NK-92 (cell line): Measurements from ENCODE around the gene TNFRSF1B.

Experiments used
- DNase-seq: peaks from one replicate; lab custom pipeline; 2025; ENCODE audit not compliant: unreplicated experiment; lab: John Stamatoyannopoulos, UW

Gene TNFRSF1B

GRCh38 chr1:12166834-12167492, at the start of gene TNFRSF1B:
Gene TNFRSF1B (plus strand): TSS chr1:12166991. CDS start chr1:12167092, 101 bp downstream.
- DNase-seq: no peak

- DNase-seq: no peak
Measured at GRCh38 chr1:12121212-12122003, 45.4 kb upstream of the TNFRSF1B start.

- DNase-seq: no peak
Measured at GRCh38 chr1:12123172-12123571, 43.6 kb upstream of the TNFRSF1B start.

- DNase-seq: no peak
Measured at GRCh38 chr1:12124693-12125421, 41.9 kb upstream of the TNFRSF1B start.

GRCh38 chr1:12125422-12126355, 41.1 kb upstream of the TNFRSF1B start:
- DNase-seq: no peak

GRCh38 chr1:12126781-12127180, 40.0 kb upstream of the TNFRSF1B start:
- DNase-seq: no peak

GRCh38 chr1:12127206-12127810, 39.5 kb upstream of the TNFRSF1B start:
- no peak for DNase-seq

GRCh38 chr1:12128120-12128519, 38.7 kb upstream of the TNFRSF1B start:
- DNase-seq: no peak

GRCh38 chr1:12129624-12130023, 37.2 kb upstream of the TNFRSF1B start:
- DNase-seq: no peak

GRCh38 chr1:12130466-12131130, 36.2 kb upstream of the TNFRSF1B start:
- no peak for DNase-seq

GRCh38 chr1:12132078-12132477, 34.7 kb upstream of the TNFRSF1B start:
- DNase-seq: no peak

GRCh38 chr1:12134716-12135115, 32.1 kb upstream of the TNFRSF1B start:
- DNase-seq: no peak

GRCh38 chr1:12135612-12136011, 31.2 kb upstream of the TNFRSF1B start:
- no peak for DNase-seq

- DNase-seq: no peak
Measured at GRCh38 chr1:12136916-12137610, 29.7 kb upstream of the TNFRSF1B start.

- DNase-seq: no peak
Measured at GRCh38 chr1:12138196-12139168, 28.3 kb upstream of the TNFRSF1B start.

GRCh38 chr1:12140016-12140415, 26.8 kb upstream of the TNFRSF1B start:
- no peak for DNase-seq

- no peak for DNase-seq
Measured at GRCh38 chr1:12140515-12141162, 26.2 kb upstream of the TNFRSF1B start.
